ENCODE results near the gene PIP5K1B.

PIP5K1B gene

DNA sequence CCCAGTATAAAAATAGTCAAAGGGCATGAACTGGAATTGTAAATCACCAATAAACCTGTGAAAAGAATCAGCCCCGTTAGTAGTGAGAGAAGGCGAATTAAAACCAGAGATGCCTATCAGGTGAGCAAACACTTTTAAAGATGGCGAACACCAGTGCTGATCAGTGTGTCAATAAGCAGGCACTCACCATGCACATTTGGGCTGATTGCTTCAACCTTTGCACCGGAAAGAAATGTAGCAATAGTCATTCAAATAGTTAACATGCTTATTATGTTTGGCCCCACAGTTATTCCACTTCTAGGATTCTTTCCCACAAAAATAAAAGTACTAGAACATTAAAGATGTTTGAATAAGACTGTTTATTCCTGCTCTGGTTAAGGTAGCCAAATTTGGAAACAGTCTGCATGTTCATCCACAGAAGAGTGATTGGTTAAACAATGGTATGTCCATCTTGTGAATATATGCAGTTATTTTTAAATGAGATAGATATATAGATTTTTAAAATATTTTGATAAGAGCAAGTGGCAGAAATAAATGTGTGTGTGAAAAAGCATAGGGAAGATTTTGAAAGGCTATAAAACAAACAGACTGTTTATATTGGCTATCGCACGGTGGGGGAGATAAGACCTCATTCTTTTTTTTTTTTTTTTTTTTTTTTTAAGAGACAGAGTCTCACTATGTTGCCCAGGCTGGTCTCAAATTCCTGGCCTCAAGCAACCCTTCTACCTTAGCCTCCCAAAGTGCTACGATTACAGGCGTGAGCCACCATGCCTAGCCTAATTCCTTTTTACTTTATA is 112.2 kb downstream of the PIP5K1B start:
- DNase-seq (ENCODE audit: low read depth): no peak

DNA sequence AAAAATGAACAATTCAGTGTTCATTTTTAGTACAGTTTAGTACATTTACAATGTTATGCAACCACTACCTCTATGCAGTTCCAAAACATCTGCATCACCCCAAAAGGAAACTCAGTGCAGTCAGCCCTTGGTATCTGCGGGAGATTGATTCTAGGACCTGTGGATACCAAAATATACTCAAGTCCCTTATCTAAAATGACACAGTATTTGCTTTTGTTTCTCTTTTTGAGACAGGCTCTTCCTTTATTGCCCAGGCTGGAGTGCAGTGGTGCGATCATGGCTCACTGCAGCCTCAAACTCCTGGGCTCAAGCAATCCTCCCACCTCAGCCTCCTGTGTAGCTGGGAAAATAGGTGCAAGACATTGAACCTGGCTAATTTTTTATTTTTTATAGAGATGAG is 114.0 kb downstream of the PIP5K1B start:
- no peak for DNase-seq (ENCODE audit: low read depth)

DNA sequence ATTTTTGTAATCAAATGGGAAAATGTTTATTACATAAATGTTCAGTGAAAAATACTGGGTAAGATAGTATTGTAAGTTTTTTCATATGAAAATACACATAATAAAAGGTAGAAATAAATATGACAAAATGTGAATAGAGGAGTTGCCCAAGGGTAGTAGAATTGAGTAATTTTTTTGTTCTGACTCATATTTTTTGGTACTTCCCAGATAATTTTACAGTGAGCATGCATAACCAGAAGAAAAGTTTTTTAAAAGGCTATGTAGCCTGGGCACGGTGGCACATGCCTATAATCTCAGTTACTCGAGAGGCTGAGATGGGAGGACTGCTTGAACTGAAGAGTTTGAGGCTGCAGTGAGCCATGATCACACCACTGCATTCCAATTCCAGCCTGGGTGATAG is 116.9 kb downstream of the PIP5K1B start:
- no peak for DNase-seq (ENCODE audit: low read depth)

DNA sequence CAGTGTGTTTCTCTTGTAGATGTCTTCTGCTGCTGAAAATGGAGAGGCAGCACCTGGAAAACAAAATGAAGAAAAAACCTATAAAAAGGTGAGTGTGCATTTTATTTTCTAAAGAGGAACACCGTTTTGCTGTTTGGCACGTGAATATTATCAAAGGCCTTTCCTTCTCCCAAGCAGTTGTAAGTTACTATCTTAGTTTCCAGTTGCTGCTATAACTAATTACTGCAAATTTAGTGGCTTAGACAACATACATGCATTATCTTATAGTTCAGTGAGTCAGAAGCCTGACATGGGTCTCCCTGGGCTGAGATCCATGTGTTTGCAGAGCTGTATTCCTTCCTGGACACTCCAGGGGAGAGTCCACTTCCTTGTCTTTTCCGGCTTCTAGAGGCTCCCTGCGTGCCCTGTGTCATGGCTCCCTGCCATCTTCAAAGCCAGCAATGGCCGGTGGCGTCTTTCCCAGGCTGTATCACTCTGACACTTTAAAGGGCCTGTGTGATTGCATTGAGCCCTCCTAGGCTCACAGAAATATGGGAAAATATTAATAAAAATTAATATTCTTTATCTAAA is 117.6 kb downstream of the PIP5K1B start:
- DNase-seq (ENCODE audit: low read depth): no peak

GRCh38 chr9:68825762-68826472 is 120.9 kb downstream of the PIP5K1B start:
- no peak for DNase-seq (ENCODE audit: low read depth)

DNA sequence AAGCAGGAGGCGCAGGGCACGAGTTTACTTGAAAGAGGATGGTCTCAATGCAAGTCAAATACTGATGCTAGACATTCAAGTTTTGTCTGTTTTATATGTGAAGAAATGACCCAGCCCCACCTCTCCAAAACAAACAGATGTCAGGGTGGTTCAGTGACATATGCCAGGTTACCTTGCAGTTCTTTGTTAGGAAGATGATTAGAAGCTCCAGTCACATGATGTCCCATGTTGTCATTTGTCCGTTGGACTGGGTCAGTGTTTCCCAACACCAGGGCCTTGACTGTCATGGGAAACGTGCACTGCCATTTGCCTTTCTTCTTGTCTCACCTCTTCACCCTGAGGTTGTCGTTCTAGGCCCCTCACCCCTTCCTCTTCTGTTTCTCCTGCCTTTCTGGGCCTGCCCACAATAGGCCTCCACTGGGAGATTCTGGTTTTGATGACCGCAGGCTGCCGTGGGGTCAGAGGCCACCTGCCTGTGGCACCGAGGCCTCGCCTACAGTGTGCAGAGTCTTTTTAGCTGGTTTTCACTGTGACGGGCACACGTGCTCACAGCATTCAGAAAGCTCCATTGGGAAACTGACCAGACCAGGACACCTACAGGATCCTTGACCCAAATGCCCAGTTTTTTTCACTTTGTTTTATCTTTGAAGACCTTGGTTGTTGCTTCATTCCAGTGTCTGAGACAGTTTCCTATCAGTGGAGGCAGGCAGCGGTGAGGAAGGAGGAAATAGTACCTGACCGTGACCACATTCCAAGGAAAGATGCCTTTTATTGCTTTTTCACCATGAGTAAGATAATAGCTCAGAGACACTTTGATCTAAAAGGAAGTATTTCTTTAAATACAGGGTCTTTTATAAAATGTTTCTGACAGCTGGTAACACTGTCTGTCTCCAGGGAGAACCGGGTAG is 123.1 kb downstream of the PIP5K1B start:
- DNase-seq (ENCODE audit: low read depth): no peak

- DNase-seq (ENCODE audit: low read depth): no peak
These were observed 127.1 kb downstream of the PIP5K1B start for GRCh38 chr9:68832101-68832500.

DNA sequence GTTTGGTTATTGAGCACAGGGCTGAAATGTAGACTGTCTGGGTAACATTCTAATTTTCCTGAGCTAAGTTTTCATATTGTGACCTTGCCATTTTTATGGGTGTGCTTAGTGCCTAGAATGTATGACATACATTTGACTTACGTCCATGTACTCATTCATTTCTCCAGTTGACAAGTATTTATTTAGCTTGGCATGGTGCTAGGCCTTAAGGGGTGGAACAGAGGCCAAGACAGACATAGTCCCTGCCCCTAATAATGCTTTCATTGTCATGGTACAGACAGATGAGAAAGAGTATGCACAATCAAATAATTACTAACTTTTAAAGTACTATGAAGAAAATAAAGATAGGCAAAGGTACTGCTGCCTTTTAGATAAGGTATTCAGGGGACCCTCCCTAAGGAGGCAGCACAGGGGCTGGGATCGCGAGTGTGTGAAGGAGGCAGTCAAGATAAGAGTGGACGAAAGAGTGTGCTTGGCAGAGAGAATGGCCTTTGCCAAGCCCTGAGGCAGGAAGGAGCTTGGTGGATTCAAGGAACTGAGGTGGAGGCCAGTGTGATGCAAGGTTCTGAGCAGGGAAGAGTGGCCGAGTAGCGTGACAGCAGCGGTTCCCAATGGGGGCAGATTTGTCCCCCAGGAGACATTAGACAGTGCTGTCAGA is 128.0 kb downstream of the PIP5K1B start:
- no peak for DNase-seq (ENCODE audit: low read depth)

- no peak for DNase-seq (ENCODE audit: low read depth)
These were observed 130.0 kb downstream of the PIP5K1B start for GRCh38 chr9:68834931-68835520.

DNA sequence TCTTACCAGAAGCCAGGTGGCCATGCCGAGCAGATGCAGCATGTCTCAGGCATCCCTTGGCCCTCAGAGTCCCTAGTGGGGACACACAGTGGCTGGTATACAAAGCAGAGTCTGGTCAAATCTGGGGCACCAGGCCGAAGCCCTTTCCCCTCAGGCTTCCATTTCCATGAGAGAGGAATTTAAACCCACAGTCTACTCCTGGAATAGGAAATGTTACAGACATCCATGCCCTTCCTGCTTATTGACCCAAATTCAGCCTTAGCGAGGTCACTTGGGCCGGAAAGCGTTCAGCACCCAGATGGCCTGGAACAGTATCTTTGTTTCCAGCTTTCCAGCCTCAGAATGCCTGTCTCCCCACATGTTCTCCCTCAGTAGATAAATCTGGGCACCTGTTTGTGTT is 131.7 kb downstream of the PIP5K1B start:
- no peak for DNase-seq (ENCODE audit: low read depth)

- DNase-seq (ENCODE audit: low read depth): no peak
These were observed 133.2 kb downstream of the PIP5K1B start for GRCh38 chr9:68838245-68838644.

GRCh38 chr9:68841276-68842052 is 136.4 kb downstream of the PIP5K1B start:
- DNase-seq (ENCODE audit: low read depth): no peak

DNA sequence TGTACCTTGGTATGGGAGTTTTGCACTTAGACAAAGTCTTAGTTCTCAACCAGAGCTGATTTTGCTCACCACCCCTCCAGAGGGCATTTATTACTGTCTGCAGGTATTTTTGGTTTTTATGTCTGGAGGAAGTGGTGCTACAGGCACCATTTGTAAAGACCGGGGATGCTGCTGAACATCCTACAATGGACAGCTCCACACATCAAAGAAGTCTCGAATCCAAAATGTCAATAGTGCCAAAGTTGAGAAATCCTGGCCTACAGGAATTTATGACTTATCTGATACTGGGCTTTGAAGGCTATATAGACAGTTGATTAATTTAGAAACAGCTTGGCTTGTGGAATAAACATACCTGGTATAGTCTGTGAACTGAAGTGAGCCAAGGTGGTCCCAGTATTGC is 137.5 kb downstream of the PIP5K1B start:
- no peak for DNase-seq (ENCODE audit: low read depth)

GRCh38 chr9:68843239-68843638 is 138.2 kb downstream of the PIP5K1B start:
- no peak for DNase-seq (ENCODE audit: low read depth)

DNA sequence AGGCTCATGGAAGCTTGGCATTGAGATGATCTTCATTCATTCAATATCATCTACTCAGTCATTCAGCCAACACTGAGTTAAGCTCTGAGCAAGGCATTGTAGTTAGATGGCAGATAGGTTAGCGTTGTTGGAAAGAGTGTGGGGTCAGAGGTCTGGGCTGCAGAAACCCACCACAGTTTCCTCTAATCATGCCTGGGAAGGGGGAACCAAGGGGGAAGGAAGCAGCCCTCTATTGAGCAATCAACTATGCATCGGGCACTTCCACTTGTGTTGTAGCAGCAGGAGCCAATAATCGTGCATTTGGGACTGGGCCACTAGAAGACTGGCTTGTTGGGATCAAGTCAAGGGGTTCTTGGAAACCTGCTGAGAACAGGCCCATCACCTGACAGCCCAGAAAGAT is 139.1 kb downstream of the PIP5K1B start:
- DNase-seq (ENCODE audit: low read depth): no peak

GRCh38 chr9:68844631-68845612 is 139.9 kb downstream of the PIP5K1B start:
- no peak for DNase-seq (ENCODE audit: low read depth)

DNA sequence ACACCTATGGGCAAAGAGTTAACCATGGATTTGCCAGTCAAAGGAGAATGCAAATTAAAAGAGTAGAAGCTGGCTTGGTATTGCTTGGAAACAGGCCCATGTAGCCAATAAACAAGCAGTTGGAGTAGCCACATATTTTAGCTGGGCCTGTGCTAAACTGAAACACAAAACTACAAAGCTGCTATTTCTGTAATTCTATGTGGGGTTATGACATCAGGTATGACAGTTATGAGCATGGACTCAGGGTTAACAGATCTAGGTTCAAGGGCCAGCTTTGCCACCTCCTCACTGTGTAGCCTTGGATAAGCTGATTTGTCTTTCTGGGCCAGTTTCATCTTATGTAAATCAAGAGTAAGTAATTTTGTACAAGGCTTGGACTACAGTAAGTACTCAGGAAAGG is 142.7 kb downstream of the PIP5K1B start:
- DNase-seq (ENCODE audit: low read depth): no peak

- DNase-seq (ENCODE audit: low read depth): no peak
These were observed 146.6 kb downstream of the PIP5K1B start for GRCh38 chr9:68851657-68852056.

GRCh38 chr9:68852941-68853340 is 147.9 kb downstream of the PIP5K1B start:
- DNase-seq (ENCODE audit: low read depth): no peak
